ENCODE results near the gene AIF1. TPM values are rescaled to one million over a fixed set of nuclear protein-coding genes. Genes with fewer than 3 reads are reported as not detected.

The AIF1 gene
- total RNA-seq, 6 experiments from 2014 or later: not detected

- Mint-ChIP-seq H3K27ac (peak overlapping the region; percentile 94), H3K4me1 (ENCODE audit: low read depth) (peaks cover 21% of the 10 kb centered on the region), H3K36me3 (ENCODE audit: low read depth) (peaks cover 42% of the 10 kb centered on the region), H3K4me3 (peak overlapping the region; percentile 97), H3K9me3 (no peaks in the 10 kb centered on the region), H3K27me3 (ENCODE audit: insufficient read depth) (peaks cover 3% of the 10 kb centered on the region; the same call in 1 of the 2 replicates)
- no peak for TF ChIP-seq CTCF (IDR thresholded peaks at IDR 0.05)
- DNase-seq: no peak
Observed at GRCh38 chr6:31621320-31621939, 6.4 kb downstream of the AIF1 start.

GRCh38 chr6:31621991-31622390 is 7.0 kb downstream of the AIF1 start:
- peaks cover 3% of the 10 kb centered on the region; the same call in 1 of the 2 replicates for H3K27me3 Mint-ChIP-seq (ENCODE audit: insufficient read depth)
- H3K27ac Mint-ChIP-seq: peak overlapping the region; percentile 94
- peak; percentile 42 for DNase-seq
- no peak for TF ChIP-seq CTCF (IDR thresholded peaks at IDR 0.05)
- peaks cover 21% of the 10 kb centered on the region for H3K4me1 Mint-ChIP-seq (ENCODE audit: low read depth)
- H3K4me3 Mint-ChIP-seq: peak overlapping the region; percentile 97
- H3K36me3 Mint-ChIP-seq (ENCODE audit: low read depth): peaks cover 46% of the 10 kb centered on the region
- no peaks in the 10 kb centered on the region for H3K9me3 Mint-ChIP-seq

GRCh38 chr6:31622684-31623091 is 7.7 kb downstream of the AIF1 start:
- no peak for TF ChIP-seq CTCF (IDR thresholded peaks at IDR 0.05)

GRCh38 chr6:31624070-31624469 is 9.0 kb downstream of the AIF1 start:
- Mint-ChIP-seq H3K36me3 (ENCODE audit: low read depth) (peaks cover 62% of the 10 kb centered on the region), H3K27me3 (ENCODE audit: insufficient read depth) (peaks cover 7% of the 10 kb centered on the region), H3K27ac (no peak overlapping the region), H3K4me3 (no peak overlapping the region), H3K9me3 (no peaks in the 10 kb centered on the region), H3K4me1 (ENCODE audit: low read depth) (peaks cover 21% of the 10 kb centered on the region)
- no peak for DNase-seq
- TF ChIP-seq CTCF (IDR thresholded peaks at IDR 0.05): no peak

More at GRCh38 chr6:31622684-31623091, 7.7 kb downstream of the AIF1 start:
- DNase-seq: no peak
- H3K4me1 Mint-ChIP-seq (ENCODE audit: low read depth): peaks cover 21% of the 10 kb centered on the region
- H3K9me3 Mint-ChIP-seq: no peaks in the 10 kb centered on the region
- H3K27me3 Mint-ChIP-seq (ENCODE audit: insufficient read depth): peaks cover 3% of the 10 kb centered on the region; the same call in 1 of the 2 replicates
- peaks cover 53% of the 10 kb centered on the region for H3K36me3 Mint-ChIP-seq (ENCODE audit: low read depth)
- peak overlapping the region; percentile 94 for H3K27ac Mint-ChIP-seq
- H3K4me3 Mint-ChIP-seq: peak overlapping the region; percentile 97

GRCh38 chr6:31626952-31627351 is 11.9 kb downstream of the AIF1 start:
- Mint-ChIP-seq H3K27ac (no peak overlapping the region), H3K36me3 (ENCODE audit: low read depth) (peaks cover 67% of the 10 kb centered on the region), H3K9me3 (no peaks in the 10 kb centered on the region)

More at GRCh38 chr6:31626952-31627351, 11.9 kb downstream of the AIF1 start:
- Mint-ChIP-seq H3K27me3 (ENCODE audit: insufficient read depth) (peaks cover 4% of the 10 kb centered on the region), H3K4me1 (ENCODE audit: low read depth) (peaks cover 19% of the 10 kb centered on the region), H3K4me3 (no peak overlapping the region)
- DNase-seq: no peak
- no peak for TF ChIP-seq CTCF (IDR thresholded peaks at IDR 0.05)

All from HFFc6 (cell line).